K562 (cell line): Measurements from ENCODE around the gene SH3BGRL3. TPM values are rescaled to one million over a fixed set of nuclear protein-coding genes. Genes with fewer than 3 reads are reported as not detected.

Source experiments
- BRF1 ChIP-seq: IDR thresholded peaks from 3 replicates; pipeline ENCODE4 v1.6.1; 2011; ENCODE audit warnings: borderline replicate concordance, mild to moderate bottlenecking; ENCODE audit not compliant: insufficient read length; ENCODE audit errors: extremely low read depth
- CC2D1A ChIP-seq: fragments of 450-650 bp; IDR thresholded peaks from 2 replicates; pipeline ENCODE4 v1.6.1; 2017; ENCODE audit warnings: mild to moderate bottlenecking
- EP300 ChIP-seq: IDR thresholded peaks from 2 replicates; pipeline ENCODE4 v1.6.1; 2012; ENCODE audit warnings: low read length, improper control_type of control experiment
- FOXA1 ChIP-seq: fragments of 450-650 bp; IDR thresholded peaks from 2 replicates; pipeline ENCODE4 v1.6.1; 2016; ENCODE audit warnings: mild to moderate bottlenecking, borderline replicate concordance
- KLF16 ChIP-seq: IDR thresholded peaks from 2 replicates; pipeline ENCODE4 v1.6.1; 2016; ENCODE audit warnings: antibody characterized with exemption
- MAZ ChIP-seq, 2 experiments: fragments of 450-650 bp in 1 of 2; sonication (generic) in 1 of 2; formaldehyde crosslinking; IDR thresholded peaks in 1 of 2; conservative IDR thresholded peaks in 1 of 2; 2 replicates each; pipeline versions ENCODE4 v1.4.0 to v1.5.0; 2020; ENCODE audit warnings: mild to moderate bottlenecking in 1 of 2, missing genetic modification reagents in 1 of 2
- NELFE ChIP-seq: IDR thresholded peaks from 2 replicates; pipeline ENCODE4 v1.6.1; 2011; ENCODE audit warnings: mild to moderate bottlenecking; ENCODE audit not compliant: insufficient read depth, insufficient read length
- PRMT5 ChIP-seq: sonication (generic); formaldehyde crosslinking; IDR thresholded peaks from 2 replicates; pipeline ENCODE4 v1.5.0; 2020; ENCODE audit warnings: missing genetic modification reagents
- RBM25 ChIP-seq: fragments of 200-400 bp; formaldehyde crosslinking; IDR thresholded peaks from 2 replicates; pipeline ENCODE4 v1.6.1; 2018; ENCODE audit warnings: low read length, low read depth, moderate library complexity; ENCODE audit not compliant: severe bottlenecking
- RHOXF2B ChIP-seq: fragments of 250-450 bp; sonication (Bioruptor Pico); conservative IDR thresholded peaks from 2 replicates; pipeline ENCODE4 v1.5.1; 2021
- SNIP1 ChIP-seq: fragments of 450-650 bp; IDR thresholded peaks from 2 replicates; pipeline ENCODE4 v1.7.1; 2017; ENCODE audit warnings: low read depth, mild to moderate bottlenecking
- SRF ChIP-seq, 2 experiments: fragments of 250-450, 450-650 bp in 1 of 2; sonication (Bioruptor Pico) in 1 of 2; sonication (generic) in 1 of 2; formaldehyde crosslinking; IDR thresholded peaks; 2 replicates each; pipeline versions ENCODE4 v1.5.0 to v1.5.1; 2020 to 2022; ENCODE audit warnings: mild to moderate bottlenecking in 1 of 2, missing genetic modification reagents in 1 of 2
- YY1 ChIP-seq, 3 experiments: IDR thresholded peaks; 2 replicates each; pipeline ENCODE4 v1.6.1; 2011; ENCODE audit warnings: low read length in 2 of 3, mild to moderate bottlenecking in 2 of 3, moderate library complexity in 2 of 3, borderline replicate concordance in 1 of 3, control low read depth in 1 of 3, low read depth in 1 of 3; ENCODE audit not compliant: insufficient read depth in 3 of 3, insufficient replicate concordance in 2 of 3, control insufficient read depth in 1 of 3, insufficient read length in 1 of 3; ENCODE audit errors: extremely low read depth in 1 of 3
- ZNF174 ChIP-seq: fragments of 250-450 bp; sonication (Bioruptor Pico); IDR thresholded peaks from 2 replicates; pipeline ENCODE4 v1.4.0; 2020; ENCODE audit warnings: mild to moderate bottlenecking
- ZNF41 ChIP-seq: fragments of 250-450 bp; sonication (Bioruptor Pico); conservative IDR thresholded peaks from 2 replicates; pipeline ENCODE4 v1.4.0; 2020; ENCODE audit warnings: mild to moderate bottlenecking
- ZNF780A ChIP-seq: fragments of 250-450 bp; sonication (Bioruptor Pico); IDR thresholded peaks from 2 replicates; pipeline ENCODE4 v1.5.0; 2021; ENCODE audit warnings: mild to moderate bottlenecking
- polyA plus RNA-seq, 8 experiments: library from polyadenylated mRNA; depleted of rRNA in 4 of 8; stranded (reverse) in 5 of 8; unstranded in 3 of 8; fragments of >200 nt; fragmentation: Nextera tagmentation in 2 of 8; fragmentation: Illumina TruSeq in 1 of 8; extraction: Ambion mirVana in 2 of 8; extraction: Trizol in 1 of 8; gene quantifications; 2 replicates each; pipeline versions ENCODE4 v1.2.1 to v1.2.3, GENCODE V29; 2011 to 2014; ENCODE audit warnings: inconsistent platforms in 1 of 8, missing spikeins in 1 of 8
- total RNA-seq, 7 experiments: library from RNA; depleted of rRNA in 6 of 7; stranded (reverse); fragments of >200 nt in 6 of 7; fragmentation: Illumina TruSeq in 2 of 7; extraction: Trizol in 2 of 7; gene quantifications; 2 replicates each; pipeline versions ENCODE4 v1.2.1 to v1.2.3, GENCODE V29; 2011 to 2021; ENCODE audit warnings: low replicate concordance in 1 of 7
- TF ChIP-seq, protein P1 (sequence below): sonication (generic); formaldehyde crosslinking; IDR thresholded peaks from 2 replicates; pipeline ENCODE4 v1.8.0; 2022; ENCODE audit warnings: missing genetic modification reagents, mild to moderate bottlenecking, borderline replicate concordance
- TF ChIP-seq, protein P2 (sequence below): conservative IDR thresholded peaks from 2 replicates; pipeline ENCODE4 v1.6.1; 2011; ENCODE audit warnings: low read depth, mild to moderate bottlenecking, low read length; ENCODE audit not compliant: control insufficient read depth
- TF ChIP-seq, protein P3 (sequence below): IDR thresholded peaks from 2 replicates; pipeline ENCODE4 v1.6.1; 2011; ENCODE audit not compliant: insufficient read length; ENCODE audit errors: extremely low read depth
- TF ChIP-seq, protein P4 (sequence below): fragments of 250-450 bp; sonication (Bioruptor Pico); IDR thresholded peaks from 2 replicates; pipeline ENCODE4 v1.8.0; 2022; ENCODE audit warnings: moderate library complexity, mild to moderate bottlenecking, inconsistent platforms
- TF ChIP-seq, protein P5 (sequence below): IDR thresholded peaks from 2 replicates; pipeline ENCODE4 v1.6.1; 2014; ENCODE audit warnings: antibody characterized with exemption

Gene SH3BGRL3
- total and polyA plus RNA-seq, 9 of the 15 experiments (the other 6 are each of a cell fraction or from before 2014, with no cell fraction given): 30.3 to 140 (median 54.2) TPM

DNA sequence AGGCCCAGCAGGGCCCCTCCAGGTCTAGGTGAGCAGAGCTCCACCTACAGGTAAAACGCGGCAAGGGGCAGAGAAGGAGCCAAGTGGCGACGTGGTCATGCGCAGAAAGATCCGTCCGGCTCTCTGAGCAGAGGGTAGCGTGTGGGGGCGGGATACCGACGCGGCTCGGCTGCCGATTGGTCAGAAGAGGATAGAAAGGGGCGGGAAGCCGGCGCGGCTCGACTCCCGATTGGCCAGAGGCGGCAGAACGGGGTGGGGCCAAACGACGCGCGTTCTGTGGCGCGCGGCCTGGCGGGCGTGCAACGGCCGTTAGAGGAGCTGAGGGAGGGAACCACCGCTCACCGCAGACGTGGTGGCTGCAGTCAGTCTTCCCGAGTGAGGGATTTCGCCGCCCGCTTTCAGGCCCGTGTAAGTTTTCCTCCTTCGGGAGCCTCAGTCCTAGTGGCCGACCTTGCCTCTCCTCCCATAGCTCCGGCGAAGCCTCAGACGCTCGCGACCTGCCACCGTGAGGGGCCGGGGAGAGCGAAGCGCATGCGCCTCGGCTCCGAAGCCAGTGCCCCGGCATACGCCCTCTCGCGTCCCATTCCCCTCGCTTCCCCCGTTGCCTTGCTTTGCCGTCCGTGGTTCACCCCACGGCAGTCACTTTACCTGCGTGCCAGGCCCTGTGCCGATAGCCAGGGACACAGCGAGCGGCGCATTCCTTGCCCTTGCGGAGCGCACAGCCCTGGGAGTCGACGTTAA lies 45.8 kb upstream of the SH3BGRL3 start, which contains the start of gene CEP85 (continued):
- TF ChIP-seq SNIP1 (no peak), RHOXF2B (CRISPR knock-in tag) (peak; percentile 70), ZNF174 (CRISPR knock-in tag) (0 out of 2 replicates have a peak, but pooled peaks have one; percentile 23), MAZ (CRISPR knock-in tag; conservative IDR thresholded peaks at IDR 0.05 in 1 of 2, IDR thresholded peaks at IDR 0.05 in 1 of 2) (peak; percentile 84 to 98), RBM25 (peak; percentile 98), YY1 (IDR thresholded peaks at IDR 0.05; ENCODE audit: borderline replicate concordance in 1 of 3, control insufficient read depth in 1 of 3, extremely low read depth in 1 of 3, insufficient read depth in 3 of 3, insufficient read length in 1 of 3, insufficient replicate concordance in 2 of 3, low read depth in 1 of 3, low read length in 2 of 3) (peak in 2 of 3 experiments; percentile 5 to 72), EP300 (peak; percentile 55), NELFE (no peak), BRF1 (no peak), PRMT5 (CRISPR knock-in tag) (no peak), SRF (CRISPR knock-in tag; IDR thresholded peaks at IDR 0.05) (peak in 1 of 2 experiments; percentile 78; a peak in 3 of 4 replicates), CC2D1A (peak; percentile 58; the same call in 1 of the 2 replicates), ZNF41 (CRISPR knock-in tag) (peak; percentile 51; the same call in 1 of the 2 replicates), FOXA1 (no peak), KLF16 (peak; percentile 76; the same call in 1 of the 2 replicates), ZNF780A (CRISPR knock-in tag) (no peak)
- TF ChIP-seq, protein P1, sequence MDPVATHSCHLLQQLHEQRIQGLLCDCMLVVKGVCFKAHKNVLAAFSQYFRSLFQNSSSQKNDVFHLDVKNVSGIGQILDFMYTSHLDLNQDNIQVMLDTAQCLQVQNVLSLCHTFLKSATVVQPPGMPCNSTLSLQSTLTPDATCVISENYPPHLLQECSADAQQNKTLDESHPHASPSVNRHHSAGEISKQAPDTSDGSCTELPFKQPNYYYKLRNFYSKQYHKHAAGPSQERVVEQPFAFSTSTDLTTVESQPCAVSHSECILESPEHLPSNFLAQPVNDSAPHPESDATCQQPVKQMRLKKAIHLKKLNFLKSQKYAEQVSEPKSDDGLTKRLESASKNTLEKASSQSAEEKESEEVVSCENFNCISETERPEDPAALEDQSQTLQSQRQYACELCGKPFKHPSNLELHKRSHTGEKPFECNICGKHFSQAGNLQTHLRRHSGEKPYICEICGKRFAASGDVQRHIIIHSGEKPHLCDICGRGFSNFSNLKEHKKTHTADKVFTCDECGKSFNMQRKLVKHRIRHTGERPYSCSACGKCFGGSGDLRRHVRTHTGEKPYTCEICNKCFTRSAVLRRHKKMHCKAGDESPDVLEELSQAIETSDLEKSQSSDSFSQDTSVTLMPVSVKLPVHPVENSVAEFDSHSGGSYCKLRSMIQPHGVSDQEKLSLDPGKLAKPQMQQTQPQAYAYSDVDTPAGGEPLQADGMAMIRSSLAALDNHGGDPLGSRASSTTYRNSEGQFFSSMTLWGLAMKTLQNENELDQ (CRISPR knock-in tag): no peak
- TF ChIP-seq, protein P2, sequence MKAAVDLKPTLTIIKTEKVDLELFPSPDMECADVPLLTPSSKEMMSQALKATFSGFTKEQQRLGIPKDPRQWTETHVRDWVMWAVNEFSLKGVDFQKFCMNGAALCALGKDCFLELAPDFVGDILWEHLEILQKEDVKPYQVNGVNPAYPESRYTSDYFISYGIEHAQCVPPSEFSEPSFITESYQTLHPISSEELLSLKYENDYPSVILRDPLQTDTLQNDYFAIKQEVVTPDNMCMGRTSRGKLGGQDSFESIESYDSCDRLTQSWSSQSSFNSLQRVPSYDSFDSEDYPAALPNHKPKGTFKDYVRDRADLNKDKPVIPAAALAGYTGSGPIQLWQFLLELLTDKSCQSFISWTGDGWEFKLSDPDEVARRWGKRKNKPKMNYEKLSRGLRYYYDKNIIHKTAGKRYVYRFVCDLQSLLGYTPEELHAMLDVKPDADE: peak; percentile 48; the same call in 1 of the 2 replicates
- TF ChIP-seq, protein P3, sequence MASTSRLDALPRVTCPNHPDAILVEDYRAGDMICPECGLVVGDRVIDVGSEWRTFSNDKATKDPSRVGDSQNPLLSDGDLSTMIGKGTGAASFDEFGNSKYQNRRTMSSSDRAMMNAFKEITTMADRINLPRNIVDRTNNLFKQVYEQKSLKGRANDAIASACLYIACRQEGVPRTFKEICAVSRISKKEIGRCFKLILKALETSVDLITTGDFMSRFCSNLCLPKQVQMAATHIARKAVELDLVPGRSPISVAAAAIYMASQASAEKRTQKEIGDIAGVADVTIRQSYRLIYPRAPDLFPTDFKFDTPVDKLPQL: peak; percentile 15
- TF ChIP-seq, protein P4, sequence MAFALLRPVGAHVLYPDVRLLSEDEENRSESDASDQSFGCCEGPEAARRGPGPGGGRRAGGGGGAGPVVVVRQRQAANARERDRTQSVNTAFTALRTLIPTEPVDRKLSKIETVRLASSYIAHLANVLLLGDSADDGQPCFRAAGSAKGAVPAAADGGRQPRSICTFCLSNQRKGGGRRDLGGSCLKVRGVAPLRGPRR: no peak
- TF ChIP-seq, protein P5, sequence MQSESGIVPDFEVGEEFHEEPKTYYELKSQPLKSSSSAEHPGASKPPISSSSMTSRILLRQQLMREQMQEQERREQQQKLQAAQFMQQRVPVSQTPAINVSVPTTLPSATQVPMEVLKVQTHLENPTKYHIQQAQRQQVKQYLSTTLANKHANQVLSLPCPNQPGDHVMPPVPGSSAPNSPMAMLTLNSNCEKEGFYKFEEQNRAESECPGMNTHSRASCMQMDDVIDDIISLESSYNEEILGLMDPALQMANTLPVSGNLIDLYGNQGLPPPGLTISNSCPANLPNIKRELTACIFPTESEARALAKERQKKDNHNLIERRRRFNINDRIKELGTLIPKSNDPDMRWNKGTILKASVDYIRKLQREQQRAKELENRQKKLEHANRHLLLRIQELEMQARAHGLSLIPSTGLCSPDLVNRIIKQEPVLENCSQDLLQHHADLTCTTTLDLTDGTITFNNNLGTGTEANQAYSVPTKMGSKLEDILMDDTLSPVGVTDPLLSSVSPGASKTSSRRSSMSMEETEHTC: no peak
